Measurements from ENCODE around the gene RABL6.

The RABL6 gene

GRCh38 chr9:136853596-136854112 is 45.9 kb downstream of the RABL6 start:
- H3K27ac Mint-ChIP-seq, result no peak overlapping the region
- H3K9me3 Mint-ChIP-seq, result no peaks in the 10 kb centered on the region
- no peak for DNase-seq (ENCODE audit: low spot score)
- peaks cover 2% of the 10 kb centered on the region for H3K27me3 Mint-ChIP-seq (ENCODE audit: low read depth)
- H3K4me1 Mint-ChIP-seq (ENCODE audit: low read depth), result peaks cover 2% of the 10 kb centered on the region
- H3K36me3 Mint-ChIP-seq (ENCODE audit: low read depth), result no peaks in the 10 kb centered on the region
- H3K4me3 Mint-ChIP-seq, result no peak overlapping the region

- H3K9me3 Mint-ChIP-seq, result no peaks in the 10 kb centered on the region
- H3K4me3 Mint-ChIP-seq, result no peak overlapping the region
- no peak for DNase-seq (ENCODE audit: low spot score)
- no peaks in the 10 kb centered on the region for H3K36me3 Mint-ChIP-seq (ENCODE audit: low read depth)
- H3K4me1 Mint-ChIP-seq (ENCODE audit: low read depth), result peaks cover 2% of the 10 kb centered on the region
- H3K27me3 Mint-ChIP-seq (ENCODE audit: low read depth), result no peaks in the 10 kb centered on the region
- H3K27ac Mint-ChIP-seq, result peak overlapping the region; percentile 26
These were observed 46.5 kb downstream of the RABL6 start for GRCh38 chr9:136854113-136854841.

- DNase-seq (ENCODE audit: low spot score), result no peak
- no peak overlapping the region for H3K4me3 Mint-ChIP-seq
- H3K27ac Mint-ChIP-seq, result peak overlapping the region; percentile 26
- no peaks in the 10 kb centered on the region for H3K9me3 Mint-ChIP-seq
- no peaks in the 10 kb centered on the region for H3K4me1 Mint-ChIP-seq (ENCODE audit: low read depth)
- H3K27me3 Mint-ChIP-seq (ENCODE audit: low read depth), result no peaks in the 10 kb centered on the region
- H3K36me3 Mint-ChIP-seq (ENCODE audit: low read depth), result no peaks in the 10 kb centered on the region
These were observed 47.2 kb downstream of the RABL6 start for GRCh38 chr9:136854842-136855460.

DNA sequence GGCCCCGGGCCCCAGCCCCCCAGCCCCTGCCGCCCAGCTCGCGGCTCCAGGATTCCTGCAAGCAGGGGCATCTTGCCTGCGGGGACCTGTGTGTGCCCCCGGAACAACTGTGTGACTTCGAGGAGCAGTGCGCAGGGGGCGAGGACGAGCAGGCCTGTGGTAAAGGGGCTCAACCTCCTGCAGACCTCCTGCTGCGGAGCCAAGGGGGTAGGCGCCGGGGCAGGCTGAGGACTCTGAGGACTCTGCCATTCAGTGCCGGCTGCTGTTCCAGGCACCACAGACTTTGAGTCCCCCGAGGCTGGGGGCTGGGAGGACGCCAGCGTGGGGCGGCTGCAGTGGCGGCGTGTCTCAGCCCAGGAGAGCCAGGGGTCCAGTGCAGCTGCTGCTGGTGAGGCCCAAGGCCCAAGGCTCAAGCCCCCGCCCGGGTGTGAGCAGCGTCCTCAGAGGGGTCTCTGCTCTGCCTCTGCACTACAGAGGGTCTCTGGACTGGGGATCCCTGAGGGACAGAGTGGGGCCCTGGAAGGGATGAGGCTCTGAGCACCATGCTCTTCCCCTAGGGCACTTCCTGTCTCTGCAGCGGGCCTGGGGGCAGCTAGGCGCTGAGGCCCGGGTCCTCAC is 47.8 kb downstream of the RABL6 start:
- no peaks in the 10 kb centered on the region for H3K36me3 Mint-ChIP-seq (ENCODE audit: low read depth)

DNA sequence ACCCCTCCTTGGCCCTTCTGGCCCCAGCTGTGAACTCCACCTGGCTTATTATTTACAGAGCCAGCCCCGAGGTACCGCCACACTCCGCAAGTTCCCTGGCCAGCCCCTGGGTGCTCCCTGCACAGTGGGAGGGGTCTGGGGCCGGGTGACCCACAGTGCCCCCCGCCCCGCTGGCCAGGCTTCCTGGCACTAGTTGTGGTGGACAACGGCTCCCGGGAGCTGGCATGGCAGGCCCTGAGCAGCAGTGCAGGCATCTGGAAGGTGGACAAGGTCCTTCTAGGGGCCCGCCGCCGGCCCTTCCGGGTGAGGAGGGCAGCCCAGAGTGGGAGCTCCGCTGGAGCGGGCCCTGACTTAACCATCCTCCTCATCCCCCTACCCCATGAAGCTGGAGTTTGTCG is 48.3 kb downstream of the RABL6 start:
- Mint-ChIP-seq H3K27ac (no peak overlapping the region), H3K27me3 (ENCODE audit: low read depth) (no peaks in the 10 kb centered on the region), H3K36me3 (ENCODE audit: low read depth) (no peaks in the 10 kb centered on the region), H3K9me3 (no peaks in the 10 kb centered on the region), H3K4me3 (no peak overlapping the region), H3K4me1 (ENCODE audit: low read depth) (no peaks in the 10 kb centered on the region)
- no peak for DNase-seq (ENCODE audit: low spot score)

More for the DNA sequence above, 47.8 kb downstream of the RABL6 start:
- Mint-ChIP-seq H3K4me3 (no peak overlapping the region), H3K27me3 (ENCODE audit: low read depth) (no peaks in the 10 kb centered on the region), H3K9me3 (no peaks in the 10 kb centered on the region), H3K27ac (no peak overlapping the region), H3K4me1 (ENCODE audit: low read depth) (no peaks in the 10 kb centered on the region)
- no peak for DNase-seq (ENCODE audit: low spot score)

GRCh38 chr9:136856541-136857141 is 48.9 kb downstream of the RABL6 start:
- H3K27me3 Mint-ChIP-seq (ENCODE audit: low read depth), result no peaks in the 10 kb centered on the region
- no peaks in the 10 kb centered on the region for H3K4me1 Mint-ChIP-seq (ENCODE audit: low read depth)
- no peak for DNase-seq (ENCODE audit: low spot score)
- no peaks in the 10 kb centered on the region for H3K36me3 Mint-ChIP-seq (ENCODE audit: low read depth)
- no peak overlapping the region for H3K4me3 Mint-ChIP-seq
- H3K27ac Mint-ChIP-seq, result no peak overlapping the region
- no peaks in the 10 kb centered on the region for H3K9me3 Mint-ChIP-seq

DNA sequence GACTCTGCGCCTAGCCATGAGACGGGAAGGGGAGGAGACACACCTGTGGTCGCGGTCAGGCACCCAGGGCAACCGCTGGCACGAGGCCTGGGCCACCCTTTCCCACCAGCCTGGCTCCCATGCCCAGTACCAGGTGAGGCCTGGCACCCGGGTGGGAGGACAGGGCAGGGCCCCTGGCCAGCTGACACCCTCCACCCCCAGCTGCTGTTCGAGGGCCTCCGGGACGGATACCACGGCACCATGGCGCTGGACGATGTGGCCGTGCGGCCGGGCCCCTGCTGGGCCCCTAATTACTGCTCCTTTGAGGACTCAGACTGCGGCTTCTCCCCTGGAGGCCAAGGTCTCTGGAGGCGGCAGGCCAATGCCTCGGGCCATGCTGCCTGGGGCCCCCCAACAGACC is 49.4 kb downstream of the RABL6 start:
- H3K4me3 Mint-ChIP-seq, result no peak overlapping the region
- no peak overlapping the region for H3K27ac Mint-ChIP-seq
- no peaks in the 10 kb centered on the region for H3K27me3 Mint-ChIP-seq (ENCODE audit: low read depth)
- H3K9me3 Mint-ChIP-seq, result no peaks in the 10 kb centered on the region
- DNase-seq (ENCODE audit: low spot score), result no peak
- peaks cover 4% of the 10 kb centered on the region for H3K36me3 Mint-ChIP-seq (ENCODE audit: low read depth)
- no peaks in the 10 kb centered on the region for H3K4me1 Mint-ChIP-seq (ENCODE audit: low read depth)

- H3K4me3 Mint-ChIP-seq, result no peak overlapping the region
- DNase-seq (ENCODE audit: low spot score), result no peak
- no peaks in the 10 kb centered on the region for H3K27me3 Mint-ChIP-seq (ENCODE audit: low read depth)
- H3K4me1 Mint-ChIP-seq (ENCODE audit: low read depth), result no peaks in the 10 kb centered on the region
- H3K27ac Mint-ChIP-seq, result no peak overlapping the region
- H3K9me3 Mint-ChIP-seq, result no peaks in the 10 kb centered on the region
- peaks cover 7% of the 10 kb centered on the region for H3K36me3 Mint-ChIP-seq (ENCODE audit: low read depth)
These were observed 50.0 kb downstream of the RABL6 start for GRCh38 chr9:136857581-136858412.

GRCh38 chr9:136858452-136858843 is 50.7 kb downstream of the RABL6 start:
- H3K27me3 Mint-ChIP-seq (ENCODE audit: low read depth), result no peaks in the 10 kb centered on the region

DNA sequence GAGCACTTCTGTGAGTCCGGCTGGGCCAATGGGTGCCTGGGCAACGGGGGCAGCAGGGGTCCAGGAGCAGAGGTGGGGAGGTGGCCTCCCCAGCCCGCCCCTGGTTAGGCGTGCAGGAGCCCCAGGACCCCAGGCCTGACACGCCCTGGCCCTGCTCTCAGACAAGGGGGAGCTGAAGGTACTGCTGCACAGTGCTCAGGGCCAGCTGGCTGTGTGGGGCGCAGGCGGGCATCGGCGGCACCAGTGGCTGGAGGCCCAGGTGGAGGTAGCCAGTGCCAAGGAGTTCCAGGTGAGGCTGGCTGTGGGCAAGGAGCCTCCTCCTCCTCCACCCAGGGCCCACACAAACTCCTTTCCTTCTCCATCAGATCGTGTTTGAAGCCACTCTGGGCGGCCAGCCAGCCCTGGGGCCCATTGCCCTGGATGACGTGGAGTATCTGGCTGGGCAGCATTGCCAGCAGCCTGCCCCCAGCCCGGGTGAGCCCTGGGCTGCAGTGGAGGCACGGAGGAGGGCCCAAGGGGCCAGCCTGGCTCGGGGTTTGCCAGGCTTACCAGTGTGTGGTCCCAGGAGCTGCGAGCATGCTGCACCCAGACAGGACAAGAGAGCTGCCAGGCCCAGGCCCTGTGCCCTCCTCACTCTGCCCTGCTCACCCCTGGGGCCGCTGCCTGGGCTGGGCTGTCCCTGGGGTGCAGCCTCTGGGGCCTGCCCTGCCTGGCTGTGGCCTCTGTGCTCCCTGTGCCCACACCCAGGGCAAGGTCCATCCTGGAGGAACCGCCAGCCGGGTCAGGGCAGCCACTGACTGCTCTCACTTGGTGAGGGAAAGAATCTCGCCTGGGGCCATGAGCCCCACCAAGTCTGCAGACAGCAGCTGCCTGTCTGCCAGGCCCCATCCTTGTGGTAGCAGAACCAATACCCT is 51.4 kb downstream of the RABL6 start:
- Mint-ChIP-seq H3K9me3 (no peaks in the 10 kb centered on the region), H3K4me1 (ENCODE audit: low read depth) (peaks cover 5% of the 10 kb centered on the region), H3K36me3 (ENCODE audit: low read depth) (peaks cover 18% of the 10 kb centered on the region), H3K27me3 (ENCODE audit: low read depth) (no peaks in the 10 kb centered on the region), H3K27ac (no peak overlapping the region), H3K4me3 (no peak overlapping the region)
- no peak for DNase-seq (ENCODE audit: low spot score)

More at GRCh38 chr9:136858452-136858843, 50.7 kb downstream of the RABL6 start:
- no peak for DNase-seq (ENCODE audit: low spot score)
- H3K4me3 Mint-ChIP-seq, result no peak overlapping the region
- no peaks in the 10 kb centered on the region for H3K4me1 Mint-ChIP-seq (ENCODE audit: low read depth)
- H3K27ac Mint-ChIP-seq, result no peak overlapping the region
- H3K36me3 Mint-ChIP-seq (ENCODE audit: low read depth), result peaks cover 12% of the 10 kb centered on the region
- no peaks in the 10 kb centered on the region for H3K9me3 Mint-ChIP-seq

DNA sequence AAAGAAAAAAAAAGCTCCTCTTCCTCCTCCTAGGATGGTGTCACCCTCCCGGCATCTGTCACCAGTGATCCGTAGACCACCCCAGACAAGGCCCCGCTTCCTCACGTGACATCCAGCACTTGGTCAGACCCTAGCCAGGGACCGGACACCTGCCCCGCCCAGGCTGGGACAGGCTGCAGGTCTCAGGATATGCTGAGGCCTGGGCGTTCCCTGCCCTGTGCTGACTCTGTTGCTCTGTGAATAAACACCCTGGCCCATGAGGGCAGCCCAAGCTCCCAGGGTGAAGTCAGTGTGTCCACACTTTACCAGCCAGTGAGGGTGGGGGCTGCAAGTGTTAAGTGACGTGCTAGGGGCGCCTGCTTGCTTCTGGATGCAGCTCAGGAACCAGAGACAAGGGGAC is 52.8 kb downstream of the RABL6 start:
- Mint-ChIP-seq H3K27me3 (ENCODE audit: low read depth) (no peaks in the 10 kb centered on the region), H3K4me1 (ENCODE audit: low read depth) (peaks cover 11% of the 10 kb centered on the region), H3K9me3 (no peaks in the 10 kb centered on the region), H3K4me3 (no peak overlapping the region), H3K27ac (no peak overlapping the region), H3K36me3 (ENCODE audit: low read depth) (peaks cover 18% of the 10 kb centered on the region)
- DNase-seq (ENCODE audit: low spot score), result no peak

DNA sequence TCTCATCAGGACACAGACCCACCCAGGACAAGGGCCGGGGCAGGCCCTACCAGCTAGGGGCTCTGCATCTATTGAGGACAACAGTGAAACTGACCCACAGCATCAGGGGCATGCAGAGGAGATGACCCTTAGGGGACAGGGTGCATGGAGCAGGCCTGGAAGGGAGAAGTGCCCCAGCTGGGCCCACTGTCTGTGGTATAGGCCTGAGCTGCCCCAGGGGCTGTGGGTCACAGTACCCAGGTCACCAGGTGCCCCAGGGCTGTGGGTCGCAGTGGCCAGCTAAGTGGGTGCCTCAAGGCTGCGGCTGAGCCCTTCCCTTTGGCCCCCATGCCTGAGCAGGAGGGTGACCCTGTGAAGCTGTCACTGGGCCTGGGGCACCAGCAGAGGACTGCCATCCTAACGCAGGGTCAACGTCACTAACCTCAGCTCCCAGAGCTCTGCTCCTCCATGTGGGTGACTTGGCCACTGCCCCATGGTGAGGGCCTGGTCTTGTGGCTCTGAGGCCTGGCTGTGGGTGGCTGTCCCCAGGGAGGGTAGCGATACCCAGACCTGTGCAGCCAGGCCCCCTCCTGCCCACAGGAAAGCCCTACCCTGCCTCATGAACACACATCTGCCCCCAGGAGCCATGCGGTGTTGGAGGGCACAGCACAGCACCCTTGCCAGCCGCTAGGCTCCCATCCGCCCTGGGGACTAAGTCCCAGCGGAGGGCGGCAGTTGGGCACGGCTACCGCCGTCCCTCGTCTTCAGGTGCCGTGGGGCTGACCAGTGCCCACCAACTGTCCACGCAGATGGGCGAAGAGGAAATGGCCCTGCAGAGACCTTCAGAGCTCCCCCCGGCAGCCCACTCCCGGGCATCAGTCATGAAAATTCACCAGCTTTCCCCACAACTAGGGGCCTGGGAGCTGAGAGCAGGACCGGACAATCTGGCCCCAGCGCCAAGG is 53.5 kb downstream of the RABL6 start:
- H3K4me1 Mint-ChIP-seq (ENCODE audit: low read depth), result peaks cover 11% of the 10 kb centered on the region
- H3K36me3 Mint-ChIP-seq (ENCODE audit: low read depth), result peaks cover 18% of the 10 kb centered on the region
- no peak for DNase-seq (ENCODE audit: low spot score)
- H3K27ac Mint-ChIP-seq, result no peak overlapping the region
- H3K9me3 Mint-ChIP-seq, result no peaks in the 10 kb centered on the region
- no peak overlapping the region for H3K4me3 Mint-ChIP-seq
- H3K27me3 Mint-ChIP-seq (ENCODE audit: low read depth), result no peaks in the 10 kb centered on the region

Measured in T-helper 2 cell treated with Interferon-gamma antibody and Interleukin-4, amounts not matched to agents 5 μg/mL and 100 μg/mL, for 36 hours (primary cell).